H7 (cell line): Measurements from ENCODE around the gene SRRM4. TPM values are rescaled to one million over a fixed set of nuclear protein-coding genes. Genes with fewer than 3 reads are reported as not detected.

Experiments used
- DNase-seq: peaks from one replicate; pipeline ENCODE4 v3.0.0; 2012
- H3K27me3 ChIP-seq: 2 replicates; pipeline ENCODE4 v1.6.0; 2011; ENCODE audit warnings: mild to moderate bottlenecking, low read length; ENCODE audit not compliant: control insufficient read depth, insufficient read depth
- H3K36me3 ChIP-seq: replicated peaks from 2 replicates; pipeline ENCODE4 v1.5.1; 2011; ENCODE audit warnings: low read length; ENCODE audit not compliant: control insufficient read depth, insufficient read depth
- H3K4me3 ChIP-seq: 2 replicates; pipeline ENCODE4 v1.5.1; 2011; ENCODE audit warnings: low read depth, mild to moderate bottlenecking, control low read depth, low read length, moderate library complexity; ENCODE audit not compliant: insufficient read depth
- total RNA-seq: library from RNA; depleted of rRNA; stranded (reverse); fragments of >200 nt; shearing (Covaris generic); gene quantifications from 2 replicates; pipeline ENCODE4 v1.2.3, GENCODE V29; 2014

The SRRM4 gene
- total RNA-seq, 1 experiment from 2014 or later, result 0.76 TPM

GRCh38 chr12:119168721-119169120, 187.4 kb downstream of the SRRM4 start:
- Histone ChIP-seq H3K36me3 (no peaks in the 10 kb centered on the region), H3K27me3 (no peaks in the 10 kb centered on the region), H3K4me3 (no peak overlapping the region)
- DNase-seq, result no peak

GRCh38 chr12:119169150-119169549, 187.8 kb downstream of the SRRM4 start:
- no peaks in the 10 kb centered on the region for H3K36me3 ChIP-seq
- H3K27me3 ChIP-seq, result no peaks in the 10 kb centered on the region
- DNase-seq, result no peak
- no peak overlapping the region for H3K4me3 ChIP-seq

- no peaks in the 10 kb centered on the region for H3K27me3 ChIP-seq
- H3K36me3 ChIP-seq, result no peaks in the 10 kb centered on the region
- no peak overlapping the region for H3K4me3 ChIP-seq
- DNase-seq, result no peak
These were observed 189.9 kb downstream of the SRRM4 start for GRCh38 chr12:119171291-119171690.

GRCh38 chr12:119171691-119172425, 190.5 kb downstream of the SRRM4 start:
- DNase-seq, result no peak
- no peaks in the 10 kb centered on the region for H3K27me3 ChIP-seq
- H3K4me3 ChIP-seq, result no peak overlapping the region

GRCh38 chr12:119175081-119175480, 193.7 kb downstream of the SRRM4 start:
- no peaks in the 10 kb centered on the region for H3K27me3 ChIP-seq
- no peak overlapping the region for H3K4me3 ChIP-seq
- H3K36me3 ChIP-seq, result no peaks in the 10 kb centered on the region
- no peak for DNase-seq

More at GRCh38 chr12:119171691-119172425, 190.5 kb downstream of the SRRM4 start:
- no peaks in the 10 kb centered on the region for H3K36me3 ChIP-seq

- H3K27me3 ChIP-seq, result no peaks in the 10 kb centered on the region
- no peaks in the 10 kb centered on the region for H3K36me3 ChIP-seq
- H3K4me3 ChIP-seq, result no peak overlapping the region
- DNase-seq, result no peak
These were observed 195.1 kb downstream of the SRRM4 start for GRCh38 chr12:119176267-119177055.

GRCh38 chr12:119177056-119177325, 195.7 kb downstream of the SRRM4 start:
- H3K36me3 ChIP-seq, result no peaks in the 10 kb centered on the region
- no peak for DNase-seq
- H3K4me3 ChIP-seq, result no peak overlapping the region
- H3K27me3 ChIP-seq, result no peaks in the 10 kb centered on the region

- H3K4me3 ChIP-seq, result no peak overlapping the region
- H3K27me3 ChIP-seq, result no peaks in the 10 kb centered on the region
- H3K36me3 ChIP-seq, result no peaks in the 10 kb centered on the region
- no peak for DNase-seq
These were observed 196.5 kb downstream of the SRRM4 start for GRCh38 chr12:119177724-119178380.

- no peaks in the 10 kb centered on the region for H3K27me3 ChIP-seq
- H3K4me3 ChIP-seq, result peak within 1 kb of the TSS; percentile 33
- H3K36me3 ChIP-seq, result no peaks in the 10 kb centered on the region
- peak; percentile 91 for DNase-seq
These were observed 197.4 kb downstream of the SRRM4 start, which contains the start of gene HSPB8 for GRCh38 chr12:119178544-119179334. Gene HSPB8, plus strand, starts transcription at chr12:119178931. Its CDS starts 382 bp downstream, at chr12:119179313.

- peak; percentile 78 for DNase-seq
- H3K36me3 ChIP-seq, result no peaks in the 10 kb centered on the region
- peak overlapping the region; percentile 33 for H3K4me3 ChIP-seq
- H3K27me3 ChIP-seq, result no peaks in the 10 kb centered on the region
These were observed 198.1 kb downstream of the SRRM4 start for GRCh38 chr12:119179335-119180021.

GRCh38 chr12:119180380-119181040, 199.2 kb downstream of the SRRM4 start:
- DNase-seq, result no peak
- no peaks in the 10 kb centered on the region for H3K27me3 ChIP-seq
- H3K4me3 ChIP-seq, result no peak overlapping the region; the same call in 1 of the 2 replicates
- H3K36me3 ChIP-seq, result no peaks in the 10 kb centered on the region

- no peak for DNase-seq
- no peaks in the 10 kb centered on the region for H3K27me3 ChIP-seq
- H3K4me3 ChIP-seq, result no peak overlapping the region
- no peaks in the 10 kb centered on the region for H3K36me3 ChIP-seq
These were observed 199.9 kb downstream of the SRRM4 start for GRCh38 chr12:119181202-119181601.

- DNase-seq, result no peak
- no peaks in the 10 kb centered on the region for H3K27me3 ChIP-seq
These were observed 200.6 kb downstream of the SRRM4 start for GRCh38 chr12:119181944-119182343.

More at GRCh38 chr12:119181944-119182343, 200.6 kb downstream of the SRRM4 start:
- no peaks in the 10 kb centered on the region for H3K36me3 ChIP-seq
- H3K4me3 ChIP-seq, result no peak overlapping the region
